Pons (tissue), 1 donor: Measurements from ENCODE around the gene SYNE2.
"Not testable (repeated sequence)": the region's sequence is repeated elsewhere in the genome, so short reads cannot be mapped to it uniquely, and the experiment has no call there.

Experiments used
- DNase-seq: peaks from one replicate; pipeline ENCODE4 v3.0.0-alpha.2; 2016; ENCODE audit warnings: low spot score

The SYNE2 gene

GRCh38 chr14:63852817-63853731 is at the start of gene SYNE2:
SYNE2 (plus strand) TSS chr14:63853004; CDS start chr14:63909149, 56,145 bp downstream.
- DNase-seq = no peak

- DNase-seq = not testable (repeated sequence)
Measured at GRCh38 chr14:63803221-63803791, 49.5 kb upstream of the SYNE2 start.

GRCh38 chr14:63806064-63806463 is 46.7 kb upstream of the SYNE2 start:
- DNase-seq = not testable (repeated sequence)

- DNase-seq = not testable (repeated sequence)
Measured at GRCh38 chr14:63811692-63812091, 41.1 kb upstream of the SYNE2 start.

- no peak for DNase-seq
Measured at GRCh38 chr14:63833728-63834127, 19.1 kb upstream of the SYNE2 start.

GRCh38 chr14:63840981-63841380 is 11.8 kb upstream of the SYNE2 start:
- DNase-seq = no peak

GRCh38 chr14:63843796-63844195 is 9.0 kb upstream of the SYNE2 start:
- no peak for DNase-seq

- no peak for DNase-seq
Measured at GRCh38 chr14:63848890-63849289, 3.9 kb upstream of the SYNE2 start.

GRCh38 chr14:63852271-63852816 is 460 bp upstream of the SYNE2 start:
- no peak for DNase-seq

- DNase-seq = no peak
Measured at GRCh38 chr14:63853831-63854293, 1.1 kb downstream of the SYNE2 start.

- DNase-seq = no peak
Measured at GRCh38 chr14:63854330-63854729, 1.5 kb downstream of the SYNE2 start.

GRCh38 chr14:63855281-63855680 is 2.5 kb downstream of the SYNE2 start:
- no peak for DNase-seq

- DNase-seq = no peak
Measured at GRCh38 chr14:63857466-63858030, 4.7 kb downstream of the SYNE2 start.

GRCh38 chr14:63860146-63860545 is 7.3 kb downstream of the SYNE2 start:
- no peak for DNase-seq

- DNase-seq = no peak
Measured at GRCh38 chr14:63862163-63862562, 9.4 kb downstream of the SYNE2 start.

- no peak for DNase-seq
Measured at GRCh38 chr14:63863004-63863403, 10.2 kb downstream of the SYNE2 start.

- DNase-seq = not testable (repeated sequence)
Measured at GRCh38 chr14:63864775-63865174, 12.0 kb downstream of the SYNE2 start.

GRCh38 chr14:63867933-63868921 is 15.4 kb downstream of the SYNE2 start:
- no peak for DNase-seq

- not testable (repeated sequence) for DNase-seq
Measured at GRCh38 chr14:63869940-63870752, 17.3 kb downstream of the SYNE2 start.

- not testable (repeated sequence) for DNase-seq
Measured at GRCh38 chr14:63870753-63871037, 17.9 kb downstream of the SYNE2 start.

- no peak for DNase-seq
Measured at GRCh38 chr14:63874223-63874622, 21.4 kb downstream of the SYNE2 start.
